K562 (cell line): ENCODE results near the gene PAQR4. TPM values are rescaled to one million over a fixed set of nuclear protein-coding genes. Genes with fewer than 3 reads are reported as not detected.

Experiments used
- CTBP1 ChIP-seq: fragments of 450-650 bp; IDR thresholded peaks from 2 replicates; pipeline ENCODE4 v1.6.1; 2016; ENCODE audit warnings: borderline replicate concordance
- DPF2 ChIP-seq: fragments of 450-650 bp; IDR thresholded peaks from 2 replicates; pipeline ENCODE4 v1.6.1; 2016
- ELF4 ChIP-seq: fragments of 450-650 bp; formaldehyde crosslinking; IDR thresholded peaks from 2 replicates; pipeline ENCODE4 v1.4.0; 2022; ENCODE audit warnings: missing genetic modification characterization
- LCOR ChIP-seq: sonication (generic); formaldehyde crosslinking; IDR thresholded peaks from 2 replicates; pipeline ENCODE4 v1.8.0; 2022; ENCODE audit warnings: mild to moderate bottlenecking, missing genetic modification reagents
- MECOM ChIP-seq: fragments of 250-450 bp; sonication (Bioruptor Pico); IDR thresholded peaks from 2 replicates; pipeline ENCODE4 v1.8.0; 2022; ENCODE audit warnings: inconsistent platforms
- NELFE ChIP-seq: IDR thresholded peaks from 2 replicates; pipeline ENCODE4 v1.6.1; 2011; ENCODE audit warnings: mild to moderate bottlenecking; ENCODE audit not compliant: insufficient read depth, insufficient read length
- NR2C1 ChIP-seq, 2 experiments: fragments of 450-650 bp; IDR thresholded peaks; 2 replicates each; pipeline ENCODE4 v1.6.1; 2017; ENCODE audit warnings: mild to moderate bottlenecking in 2 of 2, antibody characterized with exemption in 1 of 2, inconsistent platforms in 1 of 2, missing compliant biosample characterization in 1 of 2, missing genetic modification characterization in 1 of 2
- NRF1 ChIP-seq, 2 experiments: fragments of 450-650 bp; IDR thresholded peaks in 1 of 2; conservative IDR thresholded peaks in 1 of 2; 2 replicates each; pipeline ENCODE4 v1.6.1; 2014; ENCODE audit warnings: mild to moderate bottlenecking in 2 of 2
- SLC30A9 ChIP-seq: fragments of 250-450 bp; sonication (Bioruptor Pico); IDR thresholded peaks from 2 replicates; pipeline ENCODE4 v1.8.0; 2022; ENCODE audit warnings: mild to moderate bottlenecking, moderate library complexity
- SMAD1 ChIP-seq: fragments of 150-350 bp; IDR thresholded peaks from 2 replicates; pipeline ENCODE4 v1.6.1; 2014; ENCODE audit warnings: low read length, low read depth; ENCODE audit not compliant: partially characterized antibody
- SRSF3 ChIP-seq: fragments of 200-400 bp; formaldehyde crosslinking; IDR thresholded peaks from 2 replicates; pipeline ENCODE4 v1.6.1; 2016; ENCODE audit warnings: mild to moderate bottlenecking, low read length, moderate library complexity; ENCODE audit not compliant: insufficient read depth
- TRIM28 ChIP-seq: fragments of 450-650 bp; IDR thresholded peaks from 2 replicates; pipeline ENCODE4 v1.6.1; 2017
- ZNF197 ChIP-seq: fragments of 200-800 bp; sonication (Bioruptor generic); IDR thresholded peaks from 2 replicates; pipeline ENCODE4 v1.6.1; 2016; ENCODE audit warnings: low read depth, missing genetic modification characterization, missing compliant biosample characterization
- ZNF347 ChIP-seq: fragments of 450-650 bp; formaldehyde crosslinking; IDR thresholded peaks from 2 replicates; pipeline ENCODE4 v1.4.0; 2020; ENCODE audit warnings: low read depth, mild to moderate bottlenecking, moderate library complexity
- ZNF507 ChIP-seq: conservative IDR thresholded peaks from 2 replicates; pipeline ENCODE4 v1.6.1; 2017; ENCODE audit warnings: missing genetic modification characterization, missing compliant biosample characterization
- ZNF668 ChIP-seq: fragments of 250-450 bp; sonication (Bioruptor Pico); IDR thresholded peaks from 2 replicates; pipeline ENCODE4 v1.8.0; 2022; ENCODE audit warnings: mild to moderate bottlenecking, inconsistent platforms
- ZNF707 ChIP-seq: fragments of 250-450 bp; sonication (Bioruptor Pico); conservative IDR thresholded peaks from 2 replicates; pipeline ENCODE4 v1.8.0; 2022; ENCODE audit warnings: inconsistent platforms, mild to moderate bottlenecking, moderate library complexity
- ZNF79 ChIP-seq: fragments of 250-450 bp; sonication (Bioruptor Pico); IDR thresholded peaks from 2 replicates; pipeline ENCODE4 v1.4.0; 2020; ENCODE audit warnings: low read depth, mild to moderate bottlenecking, moderate library complexity
- polyA plus RNA-seq, 8 experiments: library from polyadenylated mRNA; depleted of rRNA in 4 of 8; stranded (reverse) in 5 of 8; unstranded in 3 of 8; fragments of >200 nt; fragmentation: Nextera tagmentation in 2 of 8; fragmentation: Illumina TruSeq in 1 of 8; extraction: Ambion mirVana in 2 of 8; extraction: Trizol in 1 of 8; gene quantifications; 2 replicates each; pipeline versions ENCODE4 v1.2.1 to v1.2.3, GENCODE V29; 2011 to 2014; ENCODE audit warnings: inconsistent platforms in 1 of 8, missing spikeins in 1 of 8
- total RNA-seq, 7 experiments: library from RNA; depleted of rRNA in 6 of 7; stranded (reverse); fragments of >200 nt in 6 of 7; fragmentation: Illumina TruSeq in 2 of 7; extraction: Trizol in 2 of 7; gene quantifications; 2 replicates each; pipeline versions ENCODE4 v1.2.1 to v1.2.3, GENCODE V29; 2011 to 2021; ENCODE audit warnings: low replicate concordance in 1 of 7
- TF ChIP-seq, protein P1 (sequence below): fragments of 250-450 bp; sonication (Bioruptor Pico); IDR thresholded peaks from 2 replicates; pipeline ENCODE4 v1.5.0; 2021
- TF ChIP-seq, protein P2 (sequence below): sonication (generic); formaldehyde crosslinking; IDR thresholded peaks from 2 replicates; pipeline ENCODE4 v1.9.0; 2022; ENCODE audit warnings: mild to moderate bottlenecking, missing genetic modification reagents
- TF ChIP-seq, protein P3 (sequence below): fragments of 450-650 bp; IDR thresholded peaks from 2 replicates; pipeline ENCODE4 v1.6.1; 2016; ENCODE audit warnings: low read depth

Gene PAQR4
- total and polyA plus RNA-seq, 9 of the 15 experiments (the other 6 are each of a cell fraction or from before 2014, with no cell fraction given): 0.62 to 40.4 (median 19.5) TPM

DNA sequence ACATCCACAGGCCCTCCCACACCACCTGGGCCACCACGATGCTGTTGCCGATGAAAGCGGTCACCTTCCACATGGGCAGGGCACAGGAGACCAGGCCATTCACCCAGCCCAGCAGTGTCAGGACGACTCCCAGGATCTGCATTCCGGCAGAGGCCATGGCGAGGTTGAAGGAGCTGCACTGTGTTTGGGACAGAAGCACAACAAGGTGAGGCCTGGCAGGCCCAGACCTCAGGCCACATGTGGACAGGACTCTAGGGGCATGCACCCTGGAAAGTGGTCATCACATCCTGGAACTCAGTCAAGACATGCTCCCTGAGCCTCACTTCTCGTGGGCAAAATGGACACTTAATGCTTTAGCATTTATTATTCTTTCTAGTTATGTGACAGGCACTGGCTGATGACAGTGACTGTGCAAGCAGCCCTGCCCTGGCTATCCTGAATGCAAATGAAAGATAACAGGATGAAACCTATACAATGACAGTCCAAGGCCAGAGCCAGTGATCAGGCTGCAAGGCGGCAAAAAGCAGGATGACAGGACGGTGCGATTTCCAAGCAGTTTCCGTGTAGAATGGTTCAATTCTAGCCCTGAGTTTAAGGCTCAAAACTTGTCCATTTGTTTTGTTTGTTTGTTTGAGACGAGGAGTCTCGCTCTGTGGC is 46.8 kb downstream of the PAQR4 start (continued):
- TF ChIP-seq, protein P1, sequence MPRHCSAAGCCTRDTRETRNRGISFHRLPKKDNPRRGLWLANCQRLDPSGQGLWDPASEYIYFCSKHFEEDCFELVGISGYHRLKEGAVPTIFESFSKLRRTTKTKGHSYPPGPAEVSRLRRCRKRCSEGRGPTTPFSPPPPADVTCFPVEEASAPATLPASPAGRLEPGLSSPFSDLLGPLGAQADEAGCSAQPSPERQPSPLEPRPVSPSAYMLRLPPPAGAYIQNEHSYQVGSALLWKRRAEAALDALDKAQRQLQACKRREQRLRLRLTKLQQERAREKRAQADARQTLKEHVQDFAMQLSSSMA (CRISPR knock-in tag): no peak
- TF ChIP-seq ZNF707 (CRISPR knock-in tag) (no peak), SRSF3 (no peak), MECOM (CRISPR knock-in tag) (0 out of 2 replicates have a peak, but pooled peaks have one; percentile 37), NELFE (no peak), SLC30A9 (CRISPR knock-in tag) (no peak), ZNF197 (CRISPR knock-in tag) (no peak), CTBP1 (peak; percentile 58; the same call in 1 of the 2 replicates), ZNF668 (CRISPR knock-in tag) (no peak), ZNF79 (CRISPR knock-in tag) (no peak), ELF4 (CRISPR knock-in tag) (no peak), TRIM28 (no peak), LCOR (CRISPR knock-in tag) (no peak), ZNF507 (tag) (no peak), ZNF347 (no peak), NR2C1 (IDR thresholded peaks at IDR 0.05) (no peak), NR2C1 (tag; IDR thresholded peaks at IDR 0.05) (no peak), NRF1 (conservative IDR thresholded peaks at IDR 0.05 in 1 of 2, IDR thresholded peaks at IDR 0.05 in 1 of 2) (peak in 1 of 2 experiments; percentile 22; a peak in 1 of 4 replicates), SMAD1 (no peak), DPF2 (peak; percentile 62)
- TF ChIP-seq, protein P2, sequence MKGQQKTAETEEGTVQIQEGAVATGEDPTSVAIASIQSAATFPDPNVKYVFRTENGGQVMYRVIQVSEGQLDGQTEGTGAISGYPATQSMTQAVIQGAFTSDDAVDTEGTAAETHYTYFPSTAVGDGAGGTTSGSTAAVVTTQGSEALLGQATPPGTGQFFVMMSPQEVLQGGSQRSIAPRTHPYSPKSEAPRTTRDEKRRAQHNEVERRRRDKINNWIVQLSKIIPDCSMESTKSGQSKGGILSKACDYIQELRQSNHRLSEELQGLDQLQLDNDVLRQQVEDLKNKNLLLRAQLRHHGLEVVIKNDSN (CRISPR knock-in tag): no peak
- TF ChIP-seq, protein P3, sequence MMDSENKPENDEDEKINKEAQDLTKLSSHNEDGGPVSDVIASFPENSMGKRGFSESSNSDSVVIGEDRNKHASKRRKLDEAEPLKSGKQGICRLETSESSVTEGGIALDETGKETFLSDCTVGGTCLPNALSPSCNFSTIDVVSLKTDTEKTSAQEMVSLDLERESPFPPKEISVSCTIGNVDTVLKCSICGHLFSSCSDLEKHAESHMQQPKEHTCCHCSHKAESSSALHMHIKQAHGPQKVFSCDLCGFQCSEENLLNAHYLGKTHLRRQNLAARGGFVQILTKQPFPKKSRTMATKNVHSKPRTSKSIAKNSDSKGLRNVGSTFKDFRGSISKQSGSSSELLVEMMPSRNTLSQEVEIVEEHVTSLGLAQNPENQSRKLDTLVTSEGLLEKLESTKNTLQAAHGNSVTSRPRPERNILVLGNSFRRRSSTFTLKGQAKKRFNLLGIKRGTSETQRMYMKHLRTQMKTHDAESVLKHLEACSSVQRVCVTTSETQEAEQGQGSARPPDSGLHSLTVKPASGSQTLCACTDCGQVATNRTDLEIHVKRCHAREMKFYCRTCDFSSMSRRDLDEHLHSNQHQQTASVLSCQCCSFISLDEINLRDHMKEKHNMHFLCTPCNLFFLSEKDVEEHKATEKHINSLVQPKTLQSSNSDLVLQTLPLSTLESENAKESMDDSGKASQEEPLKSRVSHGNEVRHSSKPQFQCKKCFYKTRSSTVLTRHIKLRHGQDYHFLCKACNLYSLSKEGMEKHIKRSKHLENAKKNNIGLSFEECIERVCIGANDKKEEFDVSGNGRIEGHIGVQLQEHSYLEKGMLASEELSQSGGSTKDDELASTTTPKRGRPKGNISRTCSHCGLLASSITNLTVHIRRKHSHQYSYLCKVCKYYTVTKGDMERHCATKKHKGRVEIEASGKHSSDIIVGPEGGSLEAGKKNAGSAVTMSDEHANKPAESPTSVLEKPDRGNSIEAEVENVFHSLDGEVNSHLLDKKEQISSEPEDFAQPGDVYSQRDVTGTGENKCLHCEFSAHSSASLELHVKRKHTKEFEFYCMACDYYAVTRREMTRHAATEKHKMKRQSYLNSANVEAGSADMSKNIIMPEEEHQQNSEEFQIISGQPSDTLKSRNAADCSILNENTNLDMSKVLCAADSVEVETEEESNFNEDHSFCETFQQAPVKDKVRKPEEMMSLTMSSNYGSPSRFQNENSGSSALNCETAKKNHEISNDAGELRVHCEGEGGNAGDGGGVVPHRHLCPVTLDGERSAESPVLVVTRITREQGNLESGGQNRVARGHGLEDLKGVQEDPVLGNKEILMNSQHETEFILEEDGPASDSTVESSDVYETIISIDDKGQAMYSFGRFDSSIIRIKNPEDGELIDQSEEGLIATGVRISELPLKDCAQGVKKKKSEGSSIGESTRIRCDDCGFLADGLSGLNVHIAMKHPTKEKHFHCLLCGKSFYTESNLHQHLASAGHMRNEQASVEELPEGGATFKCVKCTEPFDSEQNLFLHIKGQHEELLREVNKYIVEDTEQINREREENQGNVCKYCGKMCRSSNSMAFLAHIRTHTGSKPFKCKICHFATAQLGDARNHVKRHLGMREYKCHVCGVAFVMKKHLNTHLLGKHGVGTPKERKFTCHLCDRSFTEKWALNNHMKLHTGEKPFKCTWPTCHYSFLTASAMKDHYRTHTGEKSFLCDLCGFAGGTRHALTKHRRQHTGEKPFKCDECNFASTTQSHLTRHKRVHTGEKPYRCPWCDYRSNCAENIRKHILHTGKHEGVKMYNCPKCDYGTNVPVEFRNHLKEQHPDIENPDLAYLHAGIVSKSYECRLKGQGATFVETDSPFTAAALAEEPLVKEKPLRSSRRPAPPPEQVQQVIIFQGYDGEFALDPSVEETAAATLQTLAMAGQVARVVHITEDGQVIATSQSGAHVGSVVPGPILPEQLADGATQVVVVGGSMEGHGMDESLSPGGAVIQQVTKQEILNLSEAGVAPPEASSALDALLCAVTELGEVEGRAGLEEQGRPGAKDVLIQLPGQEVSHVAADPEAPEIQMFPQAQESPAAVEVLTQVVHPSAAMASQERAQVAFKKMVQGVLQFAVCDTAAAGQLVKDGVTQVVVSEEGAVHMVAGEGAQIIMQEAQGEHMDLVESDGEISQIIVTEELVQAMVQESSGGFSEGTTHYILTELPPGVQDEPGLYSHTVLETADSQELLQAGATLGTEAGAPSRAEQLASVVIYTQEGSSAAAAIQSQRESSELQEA: no peak
